ENCODE measurements around the gene BRD3OS.

Gene BRD3OS

GRCh38 chr9:134040176-134040565 is 14.9 kb downstream of the BRD3OS start:
- H3K27me3 ChIP-seq (ENCODE audit: low read depth, low read length): no peaks in the 10 kb centered on the region
- TF ChIP-seq EZH2phosphoT487 (IDR thresholded peaks at IDR 0.05; ENCODE audit: low read depth) (no peak), CTCF (IDR thresholded peaks at IDR 0.05; ENCODE audit: low read depth, low read length) (no peak)
- no peak overlapping the region for H3K27ac ChIP-seq (ENCODE audit: low read length)
- H3K9ac ChIP-seq (ENCODE audit: low read length): no peak overlapping the region
- no peaks in the 10 kb centered on the region for H3K9me3 ChIP-seq (ENCODE audit: insufficient read depth, low read length)
- H3K4me1 ChIP-seq (ENCODE audit: low read length): no peaks in the 10 kb centered on the region
- peaks cover 20% of the 10 kb centered on the region for H3K36me3 ChIP-seq (replicated peaks; ENCODE audit: low read depth, low read length)
- H3K4me3 ChIP-seq (ENCODE audit: low read length): no peak overlapping the region
- no peaks in the 10 kb centered on the region for H3K79me2 ChIP-seq (ENCODE audit: low read length)
- H2AFZ ChIP-seq (ENCODE audit: low read depth, low read length): no peak overlapping the region
- no peaks in the 10 kb centered on the region for H4K20me1 ChIP-seq (ENCODE audit: insufficient read depth, low read length)
- H3K4me2 ChIP-seq (ENCODE audit: low read length): no peak overlapping the region

GRCh38 chr9:134040781-134041648 is 15.7 kb downstream of the BRD3OS start:
- Histone ChIP-seq H3K27me3 (ENCODE audit: low read depth, low read length) (no peaks in the 10 kb centered on the region), H3K9me3 (ENCODE audit: insufficient read depth, low read length) (no peaks in the 10 kb centered on the region), H3K4me1 (ENCODE audit: low read length) (no peaks in the 10 kb centered on the region), H3K4me2 (ENCODE audit: low read length) (no peak overlapping the region), H3K79me2 (ENCODE audit: low read length) (no peaks in the 10 kb centered on the region), H3K36me3 (replicated peaks; ENCODE audit: low read depth, low read length) (peaks cover 18% of the 10 kb centered on the region), H3K9ac (ENCODE audit: low read length) (no peak overlapping the region), H3K27ac (ENCODE audit: low read length) (no peak overlapping the region), H3K4me3 (ENCODE audit: low read length) (no peak overlapping the region), H4K20me1 (ENCODE audit: insufficient read depth, low read length) (no peaks in the 10 kb centered on the region), H2AFZ (ENCODE audit: low read depth, low read length) (no peak overlapping the region)
- TF ChIP-seq EZH2phosphoT487 (IDR thresholded peaks at IDR 0.05; ENCODE audit: low read depth): no peak
- TF ChIP-seq CTCF (IDR thresholded peaks at IDR 0.05; ENCODE audit: low read depth, low read length): no peak

GRCh38 chr9:134041649-134041962 is 16.3 kb downstream of the BRD3OS start:
- no peak overlapping the region for H3K27ac ChIP-seq (ENCODE audit: low read length)
- H3K9ac ChIP-seq (ENCODE audit: low read length): no peak overlapping the region
- no peak overlapping the region for H2AFZ ChIP-seq (ENCODE audit: low read depth, low read length)
- no peaks in the 10 kb centered on the region for H3K4me1 ChIP-seq (ENCODE audit: low read length)
- no peak overlapping the region for H3K4me3 ChIP-seq (ENCODE audit: low read length)
- H3K9me3 ChIP-seq (ENCODE audit: insufficient read depth, low read length): no peaks in the 10 kb centered on the region
- H3K27me3 ChIP-seq (ENCODE audit: low read depth, low read length): no peaks in the 10 kb centered on the region
- no peaks in the 10 kb centered on the region for H3K79me2 ChIP-seq (ENCODE audit: low read length)
- H4K20me1 ChIP-seq (ENCODE audit: insufficient read depth, low read length): no peaks in the 10 kb centered on the region
- H3K4me2 ChIP-seq (ENCODE audit: low read length): no peak overlapping the region
- TF ChIP-seq CTCF (IDR thresholded peaks at IDR 0.05; ENCODE audit: low read depth, low read length) (no peak), EZH2phosphoT487 (IDR thresholded peaks at IDR 0.05; ENCODE audit: low read depth) (no peak)
- H3K36me3 ChIP-seq (replicated peaks; ENCODE audit: low read depth, low read length): peaks cover 18% of the 10 kb centered on the region

GRCh38 chr9:134043531-134043988 is 18.3 kb downstream of the BRD3OS start:
- no peak overlapping the region for H3K27ac ChIP-seq (ENCODE audit: low read length)
- H3K4me2 ChIP-seq (ENCODE audit: low read length): no peak overlapping the region
- no peak for TF ChIP-seq CTCF (IDR thresholded peaks at IDR 0.05; ENCODE audit: low read depth, low read length)
- no peak for TF ChIP-seq EZH2phosphoT487 (IDR thresholded peaks at IDR 0.05; ENCODE audit: low read depth)
- H4K20me1 ChIP-seq (ENCODE audit: insufficient read depth, low read length): no peaks in the 10 kb centered on the region
- no peak overlapping the region for H3K9ac ChIP-seq (ENCODE audit: low read length)
- H3K4me3 ChIP-seq (ENCODE audit: low read length): no peak overlapping the region
- H3K4me1 ChIP-seq (ENCODE audit: low read length): no peaks in the 10 kb centered on the region
- no peak overlapping the region for H2AFZ ChIP-seq (ENCODE audit: low read depth, low read length)
- H3K27me3 ChIP-seq (ENCODE audit: low read depth, low read length): no peaks in the 10 kb centered on the region
- H3K9me3 ChIP-seq (ENCODE audit: insufficient read depth, low read length): no peaks in the 10 kb centered on the region
- H3K79me2 ChIP-seq (ENCODE audit: low read length): no peaks in the 10 kb centered on the region
- H3K36me3 ChIP-seq (replicated peaks; ENCODE audit: low read depth, low read length): peaks cover 14% of the 10 kb centered on the region

Data from OCI-LY3 (cell line).